Measurements from ENCODE around the gene MYO6.
"Not testable (repeated sequence)": the region's sequence is repeated elsewhere in the genome, so short reads cannot be mapped to it uniquely, and the experiment has no call there.

The MYO6 gene

GRCh38 chr6:75893776-75894152, 144.7 kb downstream of the MYO6 start:
- H3K4me2 ChIP-seq (ENCODE audit: low read length), result no peak overlapping the region
- no peak overlapping the region for H3K4me3 ChIP-seq (ENCODE audit: low read length)
- no peaks in the 10 kb centered on the region for H3K36me3 ChIP-seq (ENCODE audit: insufficient read depth, low read length)
- H3K4me1 ChIP-seq (ENCODE audit: control insufficient read depth, insufficient read depth, low read length), result peaks cover 4% of the 10 kb centered on the region
- H3K9me3 ChIP-seq (replicated peaks; ENCODE audit: low read length), result no peaks in the 10 kb centered on the region
- H3K27me3 ChIP-seq (ENCODE audit: control insufficient read depth, insufficient read depth, low read length), result no peaks in the 10 kb centered on the region
- no peak overlapping the region for H3K9ac ChIP-seq (ENCODE audit: low read depth, low read length)

DNA sequence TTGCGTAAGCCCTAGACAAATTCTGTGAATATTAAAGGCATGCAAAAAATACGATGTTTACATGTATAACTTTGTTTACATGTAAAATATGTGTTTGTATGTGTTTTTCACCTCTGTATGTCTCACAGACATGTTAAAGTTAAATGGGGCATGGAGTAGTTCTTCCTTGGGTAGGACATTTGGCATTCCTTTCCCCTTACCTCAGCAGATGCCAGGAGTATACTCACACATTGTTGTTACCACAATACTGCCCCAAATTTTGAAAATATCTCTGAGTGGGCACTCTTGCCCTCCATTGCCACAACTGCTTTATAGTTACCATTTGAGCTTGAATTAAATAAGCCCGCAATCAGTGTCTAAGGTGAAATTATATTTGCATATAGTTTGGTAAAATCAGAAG, 147.5 kb downstream of the MYO6 start:
- H3K9ac ChIP-seq (ENCODE audit: low read depth, low read length), result no peak overlapping the region
- H3K4me1 ChIP-seq (ENCODE audit: control insufficient read depth, insufficient read depth, low read length), result peaks cover 4% of the 10 kb centered on the region
- H3K36me3 ChIP-seq (ENCODE audit: insufficient read depth, low read length), result no peaks in the 10 kb centered on the region
- no peak overlapping the region for H3K4me2 ChIP-seq (ENCODE audit: low read length)
- no peaks in the 10 kb centered on the region for H3K9me3 ChIP-seq (replicated peaks; ENCODE audit: low read length)
- no peak overlapping the region for H3K4me3 ChIP-seq (ENCODE audit: low read length)
- no peaks in the 10 kb centered on the region for H3K27me3 ChIP-seq (ENCODE audit: control insufficient read depth, insufficient read depth, low read length)

DNA sequence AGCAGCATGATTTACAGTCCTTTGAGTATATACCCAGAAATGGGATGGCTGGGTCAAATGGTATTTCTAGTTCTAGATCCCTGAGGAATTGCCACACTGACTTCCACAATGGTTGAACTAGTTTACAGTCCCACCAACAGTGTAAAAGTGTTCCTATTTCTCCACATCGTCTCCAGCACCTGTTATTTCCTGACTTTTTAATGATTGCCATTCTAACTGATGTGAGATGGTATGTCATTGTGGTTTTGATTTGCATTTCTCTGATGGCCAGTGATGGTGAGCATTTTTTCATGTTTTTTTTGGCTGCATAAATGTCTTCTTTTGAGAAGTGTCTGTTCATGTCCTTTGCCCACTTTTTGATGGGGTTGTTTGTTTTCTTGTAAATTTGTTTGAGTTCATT, 151.2 kb downstream of the MYO6 start:
- not testable (repeated sequence) for H3K4me2 ChIP-seq (ENCODE audit: low read length); H3K4me3 ChIP-seq (ENCODE audit: low read length); H3K27me3 ChIP-seq (ENCODE audit: control insufficient read depth, insufficient read depth, low read length); H3K36me3 ChIP-seq (ENCODE audit: insufficient read depth, low read length); H3K9me3 ChIP-seq (replicated peaks; ENCODE audit: low read length); H3K9ac ChIP-seq (ENCODE audit: low read depth, low read length); H3K4me1 ChIP-seq (ENCODE audit: control insufficient read depth, insufficient read depth, low read length)

DNA sequence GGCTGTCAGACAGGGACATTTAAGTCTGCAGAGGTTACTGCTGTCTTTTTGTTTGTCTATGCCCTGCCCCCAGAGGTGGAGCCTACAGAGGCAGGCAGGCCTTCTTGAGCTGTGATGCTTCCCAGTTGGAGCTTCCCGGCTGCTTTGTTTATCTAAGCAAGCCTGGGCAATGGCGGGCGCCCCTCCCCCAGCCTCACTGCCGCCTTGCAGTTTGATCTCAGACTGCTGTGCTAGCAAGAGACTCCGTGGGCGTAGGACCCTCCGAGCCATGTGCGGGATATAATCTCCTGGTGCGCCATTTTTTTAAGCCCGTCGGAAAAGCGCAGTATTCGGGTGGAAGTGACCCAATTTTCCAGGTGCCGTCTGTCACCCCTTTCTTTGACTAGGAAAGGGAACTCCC, 156.1 kb downstream of the MYO6 start:
- not testable (repeated sequence) for H3K9ac ChIP-seq (ENCODE audit: low read depth, low read length); H3K4me1 ChIP-seq (ENCODE audit: control insufficient read depth, insufficient read depth, low read length); H3K27me3 ChIP-seq (ENCODE audit: control insufficient read depth, insufficient read depth, low read length); H3K4me2 ChIP-seq (ENCODE audit: low read length); H3K9me3 ChIP-seq (replicated peaks; ENCODE audit: low read length); H3K36me3 ChIP-seq (ENCODE audit: insufficient read depth, low read length); H3K4me3 ChIP-seq (ENCODE audit: low read length)

GRCh38 chr6:75906871-75907270, 157.8 kb downstream of the MYO6 start:
- no peak overlapping the region for H3K4me2 ChIP-seq (ENCODE audit: low read length)
- no peaks in the 10 kb centered on the region for H3K36me3 ChIP-seq (ENCODE audit: insufficient read depth, low read length)
- no peak overlapping the region for H3K4me3 ChIP-seq (ENCODE audit: low read length)
- no peaks in the 10 kb centered on the region for H3K4me1 ChIP-seq (ENCODE audit: control insufficient read depth, insufficient read depth, low read length)
- no peaks in the 10 kb centered on the region for H3K9me3 ChIP-seq (replicated peaks; ENCODE audit: low read length)
- H3K27me3 ChIP-seq (ENCODE audit: control insufficient read depth, insufficient read depth, low read length), result no peaks in the 10 kb centered on the region
- H3K9ac ChIP-seq (ENCODE audit: low read depth, low read length), result no peak overlapping the region

- Histone ChIP-seq H3K4me1 (ENCODE audit: control insufficient read depth, insufficient read depth, low read length) (no peaks in the 10 kb centered on the region), H3K9ac (ENCODE audit: low read depth, low read length) (no peak overlapping the region), H3K9me3 (replicated peaks; ENCODE audit: low read length) (no peaks in the 10 kb centered on the region), H3K27me3 (ENCODE audit: control insufficient read depth, insufficient read depth, low read length) (no peaks in the 10 kb centered on the region), H3K36me3 (ENCODE audit: insufficient read depth, low read length) (no peaks in the 10 kb centered on the region), H3K4me3 (ENCODE audit: low read length) (no peak overlapping the region), H3K4me2 (ENCODE audit: low read length) (no peak overlapping the region)
Observed at GRCh38 chr6:75907444-75907843, 158.4 kb downstream of the MYO6 start.

GRCh38 chr6:75913040-75913439, 164.0 kb downstream of the MYO6 start:
- Histone ChIP-seq H3K9me3 (replicated peaks; ENCODE audit: low read length) (no peaks in the 10 kb centered on the region), H3K4me1 (ENCODE audit: control insufficient read depth, insufficient read depth, low read length) (no peaks in the 10 kb centered on the region)

DNA sequence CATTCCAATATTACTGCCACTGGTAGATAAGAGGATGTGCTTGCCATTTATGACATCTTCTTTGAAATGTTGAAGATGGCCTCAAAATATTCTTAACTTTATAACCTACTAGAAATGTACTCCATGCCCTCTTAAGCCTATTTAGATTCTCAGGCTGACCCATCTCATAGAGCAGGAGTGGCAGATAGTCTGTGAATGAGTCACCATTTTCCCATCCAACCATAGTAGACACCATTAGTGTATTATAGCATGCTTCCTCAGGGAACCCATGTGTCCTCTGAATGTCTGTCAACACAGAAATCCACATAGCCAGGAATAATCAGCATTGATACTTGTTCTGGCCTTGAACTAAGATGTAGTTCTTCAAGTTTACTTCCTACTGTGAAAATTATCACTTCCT, 173.2 kb downstream of the MYO6 start:
- Histone ChIP-seq H3K4me3 (ENCODE audit: low read length) (no peak overlapping the region), H3K9ac (ENCODE audit: low read depth, low read length) (no peak overlapping the region), H3K4me1 (ENCODE audit: control insufficient read depth, insufficient read depth, low read length) (no peaks in the 10 kb centered on the region), H3K4me2 (ENCODE audit: low read length) (no peak overlapping the region), H3K27me3 (ENCODE audit: control insufficient read depth, insufficient read depth, low read length) (no peaks in the 10 kb centered on the region), H3K9me3 (replicated peaks; ENCODE audit: low read length) (no peaks in the 10 kb centered on the region), H3K36me3 (ENCODE audit: insufficient read depth, low read length) (no peaks in the 10 kb centered on the region)

More at GRCh38 chr6:75913040-75913439, 164.0 kb downstream of the MYO6 start:
- Histone ChIP-seq H3K4me3 (ENCODE audit: low read length) (no peak overlapping the region), H3K9ac (ENCODE audit: low read depth, low read length) (no peak overlapping the region), H3K36me3 (ENCODE audit: insufficient read depth, low read length) (peaks cover 3% of the 10 kb centered on the region), H3K4me2 (ENCODE audit: low read length) (no peak overlapping the region), H3K27me3 (ENCODE audit: control insufficient read depth, insufficient read depth, low read length) (no peaks in the 10 kb centered on the region)

DNA sequence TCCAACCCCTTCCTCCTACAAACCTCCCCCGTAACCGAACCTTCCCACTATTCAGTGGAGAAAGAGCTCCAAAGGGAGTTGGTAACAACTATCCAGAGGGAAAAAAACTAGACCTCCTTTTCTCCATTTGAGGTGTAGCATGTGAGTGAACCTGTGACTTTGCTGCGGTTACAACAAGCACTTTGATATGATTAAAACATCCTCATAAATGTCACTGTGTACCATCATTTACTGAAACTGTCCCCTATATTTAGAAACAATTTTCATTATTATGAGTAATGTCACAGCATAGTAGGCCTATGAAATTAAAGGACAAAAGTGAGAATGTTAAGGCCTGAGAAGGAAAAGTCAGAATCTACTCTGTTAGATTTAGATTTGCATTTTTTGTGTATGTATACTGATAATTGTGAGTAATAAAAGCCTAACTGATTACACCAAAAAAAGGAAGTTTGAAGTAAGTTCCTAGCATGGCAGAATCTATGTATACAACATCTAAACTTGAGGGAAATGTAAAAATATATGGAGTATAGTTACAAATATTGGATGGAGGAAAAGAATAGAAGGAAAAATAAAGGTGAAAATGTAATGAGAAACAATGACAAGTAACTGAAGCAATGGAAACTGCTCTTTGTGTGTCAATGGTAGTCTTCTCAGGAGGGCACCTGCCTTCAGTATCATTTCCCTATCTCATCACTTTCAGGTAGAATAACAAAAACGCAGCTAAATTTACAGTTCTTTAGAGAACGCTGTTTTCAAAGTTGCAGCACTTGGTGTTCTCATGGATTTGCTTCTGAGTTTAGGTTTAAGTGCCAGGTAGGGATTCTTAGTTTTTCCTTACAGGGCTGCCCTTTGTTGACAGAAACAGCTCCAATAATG, 177.5 kb downstream of the MYO6 start:
- Histone ChIP-seq H3K4me3 (ENCODE audit: low read length) (no peak overlapping the region), H3K36me3 (ENCODE audit: insufficient read depth, low read length) (no peaks in the 10 kb centered on the region), H3K4me2 (ENCODE audit: low read length) (no peak overlapping the region)

GRCh38 chr6:75931011-75931680, 182.1 kb downstream of the MYO6 start:
- Histone ChIP-seq H3K9ac (ENCODE audit: low read depth, low read length) (no peak overlapping the region), H3K4me2 (ENCODE audit: low read length) (no peak overlapping the region), H3K4me1 (ENCODE audit: control insufficient read depth, insufficient read depth, low read length) (peaks cover 3% of the 10 kb centered on the region), H3K9me3 (replicated peaks; ENCODE audit: low read length) (no peaks in the 10 kb centered on the region), H3K27me3 (ENCODE audit: control insufficient read depth, insufficient read depth, low read length) (no peaks in the 10 kb centered on the region), H3K36me3 (ENCODE audit: insufficient read depth, low read length) (no peaks in the 10 kb centered on the region), H3K4me3 (ENCODE audit: low read length) (no peak overlapping the region)

More for the DNA sequence above, 177.5 kb downstream of the MYO6 start:
- Histone ChIP-seq H3K4me1 (ENCODE audit: control insufficient read depth, insufficient read depth, low read length) (no peaks in the 10 kb centered on the region), H3K27me3 (ENCODE audit: control insufficient read depth, insufficient read depth, low read length) (no peaks in the 10 kb centered on the region), H3K9me3 (replicated peaks; ENCODE audit: low read length) (no peaks in the 10 kb centered on the region), H3K9ac (ENCODE audit: low read depth, low read length) (no peak overlapping the region)

- no peaks in the 10 kb centered on the region for H3K9me3 ChIP-seq (replicated peaks; ENCODE audit: low read length)
- no peak overlapping the region for H3K4me2 ChIP-seq (ENCODE audit: low read length)
- no peak overlapping the region for H3K9ac ChIP-seq (ENCODE audit: low read depth, low read length)
- no peaks in the 10 kb centered on the region for H3K27me3 ChIP-seq (ENCODE audit: control insufficient read depth, insufficient read depth, low read length)
- H3K4me3 ChIP-seq (ENCODE audit: low read length), result no peak overlapping the region
- no peaks in the 10 kb centered on the region for H3K36me3 ChIP-seq (ENCODE audit: insufficient read depth, low read length)
- peaks cover 3% of the 10 kb centered on the region for H3K4me1 ChIP-seq (ENCODE audit: control insufficient read depth, insufficient read depth, low read length)
Observed at GRCh38 chr6:75932067-75932466, 183.0 kb downstream of the MYO6 start.

Data from skeletal muscle satellite cell (primary cell).